ENCODE data around the gene NRP1. TPM values are rescaled to one million over a fixed set of nuclear protein-coding genes. Genes with fewer than 3 reads are reported as not detected.

The NRP1 gene
- total and polyA plus RNA-seq, 2 of the 8 experiments (the other 6 are each of a cell fraction or from before 2014, with no cell fraction given) = 1.2 to 2.1 TPM

DNA sequence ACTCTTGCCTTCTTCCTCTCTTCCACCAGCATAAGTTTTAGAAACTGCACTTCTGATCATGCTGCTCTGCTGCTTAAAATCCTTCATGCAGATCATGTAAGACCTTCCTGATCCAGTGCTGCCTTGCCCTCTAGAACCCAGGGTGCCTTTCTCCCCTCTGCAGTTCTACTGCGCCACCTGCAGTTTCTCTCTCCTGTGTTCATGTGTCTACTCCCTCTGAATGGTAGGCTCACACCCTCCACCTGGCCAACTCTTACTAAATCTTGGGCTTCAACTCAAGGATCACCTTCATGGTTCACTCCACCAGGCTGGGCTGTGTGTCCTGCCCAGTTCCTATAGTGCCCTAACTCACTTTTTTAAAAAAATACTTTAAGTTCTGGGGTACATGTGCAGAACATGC lies 201.8 kb downstream of the NRP1 start (continued):
- TF ChIP-seq, protein P1, sequence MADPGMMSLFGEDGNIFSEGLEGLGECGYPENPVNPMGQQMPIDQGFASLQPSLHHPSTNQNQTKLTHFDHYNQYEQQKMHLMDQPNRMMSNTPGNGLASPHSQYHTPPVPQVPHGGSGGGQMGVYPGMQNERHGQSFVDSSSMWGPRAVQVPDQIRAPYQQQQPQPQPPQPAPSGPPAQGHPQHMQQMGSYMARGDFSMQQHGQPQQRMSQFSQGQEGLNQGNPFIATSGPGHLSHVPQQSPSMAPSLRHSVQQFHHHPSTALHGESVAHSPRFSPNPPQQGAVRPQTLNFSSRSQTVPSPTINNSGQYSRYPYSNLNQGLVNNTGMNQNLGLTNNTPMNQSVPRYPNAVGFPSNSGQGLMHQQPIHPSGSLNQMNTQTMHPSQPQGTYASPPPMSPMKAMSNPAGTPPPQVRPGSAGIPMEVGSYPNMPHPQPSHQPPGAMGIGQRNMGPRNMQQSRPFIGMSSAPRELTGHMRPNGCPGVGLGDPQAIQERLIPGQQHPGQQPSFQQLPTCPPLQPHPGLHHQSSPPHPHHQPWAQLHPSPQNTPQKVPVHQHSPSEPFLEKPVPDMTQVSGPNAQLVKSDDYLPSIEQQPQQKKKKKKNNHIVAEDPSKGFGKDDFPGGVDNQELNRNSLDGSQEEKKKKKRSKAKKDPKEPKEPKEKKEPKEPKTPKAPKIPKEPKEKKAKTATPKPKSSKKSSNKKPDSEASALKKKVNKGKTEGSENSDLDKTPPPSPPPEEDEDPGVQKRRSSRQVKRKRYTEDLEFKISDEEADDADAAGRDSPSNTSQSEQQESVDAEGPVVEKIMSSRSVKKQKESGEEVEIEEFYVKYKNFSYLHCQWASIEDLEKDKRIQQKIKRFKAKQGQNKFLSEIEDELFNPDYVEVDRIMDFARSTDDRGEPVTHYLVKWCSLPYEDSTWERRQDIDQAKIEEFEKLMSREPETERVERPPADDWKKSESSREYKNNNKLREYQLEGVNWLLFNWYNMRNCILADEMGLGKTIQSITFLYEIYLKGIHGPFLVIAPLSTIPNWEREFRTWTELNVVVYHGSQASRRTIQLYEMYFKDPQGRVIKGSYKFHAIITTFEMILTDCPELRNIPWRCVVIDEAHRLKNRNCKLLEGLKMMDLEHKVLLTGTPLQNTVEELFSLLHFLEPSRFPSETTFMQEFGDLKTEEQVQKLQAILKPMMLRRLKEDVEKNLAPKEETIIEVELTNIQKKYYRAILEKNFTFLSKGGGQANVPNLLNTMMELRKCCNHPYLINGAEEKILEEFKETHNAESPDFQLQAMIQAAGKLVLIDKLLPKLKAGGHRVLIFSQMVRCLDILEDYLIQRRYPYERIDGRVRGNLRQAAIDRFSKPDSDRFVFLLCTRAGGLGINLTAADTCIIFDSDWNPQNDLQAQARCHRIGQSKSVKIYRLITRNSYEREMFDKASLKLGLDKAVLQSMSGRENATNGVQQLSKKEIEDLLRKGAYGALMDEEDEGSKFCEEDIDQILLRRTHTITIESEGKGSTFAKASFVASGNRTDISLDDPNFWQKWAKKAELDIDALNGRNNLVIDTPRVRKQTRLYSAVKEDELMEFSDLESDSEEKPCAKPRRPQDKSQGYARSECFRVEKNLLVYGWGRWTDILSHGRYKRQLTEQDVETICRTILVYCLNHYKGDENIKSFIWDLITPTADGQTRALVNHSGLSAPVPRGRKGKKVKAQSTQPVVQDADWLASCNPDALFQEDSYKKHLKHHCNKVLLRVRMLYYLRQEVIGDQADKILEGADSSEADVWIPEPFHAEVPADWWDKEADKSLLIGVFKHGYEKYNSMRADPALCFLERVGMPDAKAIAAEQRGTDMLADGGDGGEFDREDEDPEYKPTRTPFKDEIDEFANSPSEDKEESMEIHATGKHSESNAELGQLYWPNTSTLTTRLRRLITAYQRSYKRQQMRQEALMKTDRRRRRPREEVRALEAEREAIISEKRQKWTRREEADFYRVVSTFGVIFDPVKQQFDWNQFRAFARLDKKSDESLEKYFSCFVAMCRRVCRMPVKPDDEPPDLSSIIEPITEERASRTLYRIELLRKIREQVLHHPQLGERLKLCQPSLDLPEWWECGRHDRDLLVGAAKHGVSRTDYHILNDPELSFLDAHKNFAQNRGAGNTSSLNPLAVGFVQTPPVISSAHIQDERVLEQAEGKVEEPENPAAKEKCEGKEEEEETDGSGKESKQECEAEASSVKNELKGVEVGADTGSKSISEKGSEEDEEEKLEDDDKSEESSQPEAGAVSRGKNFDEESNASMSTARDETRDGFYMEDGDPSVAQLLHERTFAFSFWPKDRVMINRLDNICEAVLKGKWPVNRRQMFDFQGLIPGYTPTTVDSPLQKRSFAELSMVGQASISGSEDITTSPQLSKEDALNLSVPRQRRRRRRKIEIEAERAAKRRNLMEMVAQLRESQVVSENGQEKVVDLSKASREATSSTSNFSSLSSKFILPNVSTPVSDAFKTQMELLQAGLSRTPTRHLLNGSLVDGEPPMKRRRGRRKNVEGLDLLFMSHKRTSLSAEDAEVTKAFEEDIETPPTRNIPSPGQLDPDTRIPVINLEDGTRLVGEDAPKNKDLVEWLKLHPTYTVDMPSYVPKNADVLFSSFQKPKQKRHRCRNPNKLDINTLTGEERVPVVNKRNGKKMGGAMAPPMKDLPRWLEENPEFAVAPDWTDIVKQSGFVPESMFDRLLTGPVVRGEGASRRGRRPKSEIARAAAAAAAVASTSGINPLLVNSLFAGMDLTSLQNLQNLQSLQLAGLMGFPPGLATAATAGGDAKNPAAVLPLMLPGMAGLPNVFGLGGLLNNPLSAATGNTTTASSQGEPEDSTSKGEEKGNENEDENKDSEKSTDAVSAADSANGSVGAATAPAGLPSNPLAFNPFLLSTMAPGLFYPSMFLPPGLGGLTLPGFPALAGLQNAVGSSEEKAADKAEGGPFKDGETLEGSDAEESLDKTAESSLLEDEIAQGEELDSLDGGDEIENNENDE (IDR thresholded peaks at IDR 0.05; ENCODE audit: insufficient replicate concordance, low read length) = no peak
- TF ChIP-seq SP2 (IDR thresholded peaks at IDR 0.05; ENCODE audit: low read length) (no peak), SIRT6 (IDR thresholded peaks at IDR 0.05; ENCODE audit: low read length) (no peak), SUZ12 (IDR thresholded peaks at IDR 0.05; ENCODE audit: low read length) (no peak), CBX5 (IDR thresholded peaks at IDR 0.05; ENCODE audit: low read depth, low read length) (no peak), TAF1 (IDR thresholded peaks at IDR 0.05; ENCODE audit: low read depth, low read length) (no peak), CHD1 (IDR thresholded peaks at IDR 0.05; ENCODE audit: low read depth, low read length) (no peak), NANOG (IDR thresholded peaks at IDR 0.05; ENCODE audit: insufficient read depth, low read depth, low read length, poor library complexity, severe bottlenecking) (no peak), RAD21 (IDR thresholded peaks at IDR 0.05 in 1 of 2, conservative IDR thresholded peaks at IDR 0.05 in 1 of 2; ENCODE audit: low read depth in 2 of 2, low read length in 2 of 2) (peak; percentile 66 to 74), SIX5 (IDR thresholded peaks at IDR 0.05; ENCODE audit: low read depth, low read length) (no peak), HDAC2 (IDR thresholded peaks at IDR 0.05; ENCODE audit: borderline replicate concordance in 1 of 2, low read depth in 2 of 2, low read length in 2 of 2) (no peak), PHF8 (conservative IDR thresholded peaks at IDR 0.05; ENCODE audit: low read depth, low read length) (no peak)
